HepG2 (cell line): ENCODE measurements around the gene ARL4D. TPM values are rescaled to one million over a fixed set of nuclear protein-coding genes. Genes with fewer than 3 reads are reported as not detected.

Experiments
- ARNT ChIP-seq: fragments of 450-650 bp; IDR thresholded peaks from 2 replicates; pipeline ENCODE4 v1.6.1; 2017
- DPF2 ChIP-seq: sonication (generic); formaldehyde crosslinking; IDR thresholded peaks from 2 replicates; pipeline ENCODE4 v1.4.0; 2020; ENCODE audit warnings: mild to moderate bottlenecking, low read depth, missing genetic modification reagents, borderline replicate concordance
- EP300 ChIP-seq, 3 experiments: sonication (generic) in 1 of 3; formaldehyde crosslinking in 1 of 3; IDR thresholded peaks; 2 replicates each; pipeline versions ENCODE4 v1.5.1 to v1.6.1; 2011 to 2020; ENCODE audit warnings: low read depth in 2 of 3, low read length in 2 of 3, borderline replicate concordance in 1 of 3, improper control_type of control experiment in 1 of 3, mild to moderate bottlenecking in 1 of 3, missing genetic modification reagents in 1 of 3, moderate library complexity in 1 of 3
- FOXO4 ChIP-seq: sonication (generic); formaldehyde crosslinking; conservative IDR thresholded peaks from 2 replicates; pipeline ENCODE4 v1.8.1; 2023; ENCODE audit warnings: missing genetic modification reagents
- GZF1 ChIP-seq: sonication (generic); formaldehyde crosslinking; IDR thresholded peaks from 2 replicates; pipeline ENCODE4 v1.5.1; 2020; ENCODE audit warnings: mild to moderate bottlenecking, missing genetic modification reagents
- HDAC2 ChIP-seq: sonication (generic); formaldehyde crosslinking; IDR thresholded peaks from 2 replicates; pipeline ENCODE4 v1.4.0; 2020; ENCODE audit warnings: missing genetic modification reagents
- HES4 ChIP-seq: sonication (generic); formaldehyde crosslinking; IDR thresholded peaks from 2 replicates; pipeline ENCODE4 v1.9.0; 2021; ENCODE audit warnings: mild to moderate bottlenecking, missing genetic modification reagents, borderline replicate concordance
- LRRFIP1 ChIP-seq: sonication (generic); formaldehyde crosslinking; conservative IDR thresholded peaks from 2 replicates; pipeline ENCODE4 v1.4.0; 2020; ENCODE audit warnings: missing genetic modification reagents
- RNF2 ChIP-seq: fragments of 450-650 bp; conservative IDR thresholded peaks from 2 replicates; pipeline ENCODE4 v1.6.1; 2016; ENCODE audit warnings: low read depth
- SIX4 ChIP-seq: sonication (generic); formaldehyde crosslinking; IDR thresholded peaks from 2 replicates; pipeline ENCODE4 v1.4.0; 2020; ENCODE audit warnings: missing genetic modification reagents
- STAT5B ChIP-seq: sonication (generic); formaldehyde crosslinking; IDR thresholded peaks from 2 replicates; pipeline ENCODE4 v1.4.0; 2020; ENCODE audit warnings: missing genetic modification reagents
- YY1 ChIP-seq: IDR thresholded peaks from 2 replicates; pipeline ENCODE4 v1.6.1; 2011; ENCODE audit warnings: low read length, low read depth, moderate library complexity, mild to moderate bottlenecking; ENCODE audit not compliant: insufficient read depth, insufficient replicate concordance
- ZBTB20 ChIP-seq: sonication (generic); formaldehyde crosslinking; IDR thresholded peaks from 2 replicates; pipeline ENCODE4 v1.8.1; 2023; ENCODE audit warnings: missing genetic modification reagents, low read depth, mild to moderate bottlenecking, borderline replicate concordance
- ZBTB21 ChIP-seq: sonication (generic); formaldehyde crosslinking; IDR thresholded peaks from 2 replicates; pipeline ENCODE4 v1.4.0; 2020; ENCODE audit warnings: missing genetic modification reagents
- ZNF260 ChIP-seq: sonication (generic); formaldehyde crosslinking; IDR thresholded peaks from 2 replicates; pipeline ENCODE4 v1.4.0; 2020; ENCODE audit warnings: missing genetic modification reagents, low read depth, mild to moderate bottlenecking, borderline replicate concordance
- ZNF496 ChIP-seq: sonication (generic); formaldehyde crosslinking; IDR thresholded peaks from 2 replicates; pipeline ENCODE4 v1.8.1; 2023; ENCODE audit warnings: mild to moderate bottlenecking, moderate library complexity, missing genetic modification reagents; ENCODE audit not compliant: insufficient replicate concordance
- ZNF674 ChIP-seq: sonication (generic); formaldehyde crosslinking; IDR thresholded peaks from 2 replicates; pipeline ENCODE4 v1.5.0; 2020; ENCODE audit warnings: low read depth, mild to moderate bottlenecking, missing genetic modification reagents
- ZNF775 ChIP-seq: sonication (generic); formaldehyde crosslinking; IDR thresholded peaks from 2 replicates; pipeline ENCODE4 v1.4.0; 2020; ENCODE audit warnings: missing genetic modification reagents, mild to moderate bottlenecking, moderate library complexity, borderline replicate concordance
- ZNF839 ChIP-seq: sonication (generic); formaldehyde crosslinking; IDR thresholded peaks from 2 replicates; pipeline ENCODE4 v1.4.0; 2020; ENCODE audit warnings: missing genetic modification reagents, mild to moderate bottlenecking, borderline replicate concordance
- ZSCAN29 ChIP-seq: sonication (generic); formaldehyde crosslinking; conservative IDR thresholded peaks from 2 replicates; pipeline ENCODE4 v1.4.0; 2020; ENCODE audit warnings: mild to moderate bottlenecking, missing genetic modification reagents
- ZSCAN30 ChIP-seq: sonication (generic); formaldehyde crosslinking; IDR thresholded peaks from 2 replicates; pipeline ENCODE4 v1.5.0; 2020; ENCODE audit warnings: mild to moderate bottlenecking, missing genetic modification reagents
- ZSCAN5A ChIP-seq: sonication (generic); formaldehyde crosslinking; IDR thresholded peaks from 2 replicates; pipeline ENCODE4 v1.8.0; 2022; ENCODE audit warnings: mild to moderate bottlenecking, missing genetic modification reagents, borderline replicate concordance
- ZSCAN9 ChIP-seq: IDR thresholded peaks from 2 replicates; pipeline ENCODE4 v1.6.1; 2016; ENCODE audit warnings: borderline replicate concordance
- polyA plus RNA-seq, 8 experiments: library from polyadenylated mRNA; depleted of rRNA in 3 of 8; stranded (reverse) in 7 of 8; unstranded in 1 of 8; fragments of >200 nt; fragmentation: Illumina TruSeq in 4 of 8; extraction: Trizol in 4 of 8; gene quantifications; 2 replicates each; pipeline versions ENCODE4 v1.2.1 to v1.2.3, GENCODE V29; 2011 to 2016; ENCODE audit warnings: low read depth in 4 of 8, missing spikeins in 1 of 8, mixed read lengths in 1 of 8; ENCODE audit not compliant: insufficient read depth in 1 of 8
- total RNA-seq, 5 experiments: library from RNA; depleted of rRNA; stranded (reverse); fragments of >200 nt; fragmentation: Illumina TruSeq; extraction: Trizol; gene quantifications; 2 replicates each; pipeline ENCODE4 v1.2.3, GENCODE V29; 2016; ENCODE audit warnings: low read depth in 1 of 5

Gene ARL4D
- total and polyA plus RNA-seq, 2 of the 13 experiments (the other 11 are each of a cell fraction or from before 2014, with no cell fraction given): 9.0 to 25.9 TPM

- no peak for TF ChIP-seq ZNF496 (CRISPR knock-in tag)
- TF ChIP-seq STAT5B (CRISPR knock-in tag): 0 out of 2 replicates have a peak, but pooled peaks have one; percentile 62
- TF ChIP-seq RNF2: peak; percentile 44; the same call in 1 of the 2 replicates
- no peak for TF ChIP-seq ZNF260 (CRISPR knock-in tag)
- TF ChIP-seq ZSCAN9 (CRISPR knock-in tag): peak; percentile 82; the same call in 1 of the 2 replicates
- TF ChIP-seq LRRFIP1 (CRISPR knock-in tag): no peak
- TF ChIP-seq YY1: peak; percentile 77
- TF ChIP-seq ARNT: no peak
- TF ChIP-seq ZBTB20 (CRISPR knock-in tag): peak; percentile 81; the same call in 1 of the 2 replicates
- no peak for TF ChIP-seq FOXO4 (CRISPR knock-in tag)
- TF ChIP-seq ZSCAN30 (CRISPR knock-in tag): no peak
- TF ChIP-seq HES4: peak; percentile 70; the same call in 1 of the 2 replicates
- peak; percentile 92 for TF ChIP-seq DPF2
- peak; percentile 51 to 73; a peak in 3 of 4 replicates for TF ChIP-seq EP300 (IDR thresholded peaks at IDR 0.05; ENCODE audit: low read depth in 2 of 2, low read length in 2 of 2)
- TF ChIP-seq EP300 (CRISPR knock-in tag; IDR thresholded peaks at IDR 0.05; ENCODE audit: borderline replicate concordance): peak; percentile 42; the same call in 1 of the 2 replicates
- peak; percentile 76; the same call in 1 of the 2 replicates for TF ChIP-seq ZNF839 (CRISPR knock-in tag)
- TF ChIP-seq ZSCAN29 (CRISPR knock-in tag): peak; percentile 80; the same call in 1 of the 2 replicates
- peak; percentile 84; the same call in 1 of the 2 replicates for TF ChIP-seq ZNF674 (CRISPR knock-in tag)
- TF ChIP-seq ZBTB21: no peak
- TF ChIP-seq GZF1 (CRISPR knock-in tag): no peak
- no peak for TF ChIP-seq SIX4
- peak; percentile 98 for TF ChIP-seq HDAC2 (CRISPR knock-in tag)
- no peak for TF ChIP-seq ZSCAN5A
- TF ChIP-seq ZNF775 (CRISPR knock-in tag): no peak
Measured at GRCh38 chr17:43384476-43384862, 14.3 kb upstream of the ARL4D start (continued).
